Mononuclear cell (primary cell): ENCODE results near the gene PTPRK. TPM values are rescaled to one million over a fixed set of nuclear protein-coding genes. Genes with fewer than 3 reads are reported as not detected.
A peak's percentile ranks its signal among the peaks of the same experiment; 100 is the strongest.

ENCODE experiments used
- H3K27me3 ChIP-seq: 2 replicates; pipeline ENCODE4 v1.6.0; 2011; ENCODE audit warnings: low read length, control low read depth; ENCODE audit not compliant: insufficient read depth
- H3K4me1 ChIP-seq: 2 replicates; pipeline ENCODE4 v1.5.1; 2011; ENCODE audit warnings: mild to moderate bottlenecking, low read length, control low read depth; ENCODE audit not compliant: insufficient read depth
- H3K4me3 ChIP-seq: 2 replicates; pipeline ENCODE4 v1.5.1; 2011; ENCODE audit warnings: mild to moderate bottlenecking, low read length, moderate library complexity
- H3K9me3 ChIP-seq: 2 replicates; pipeline ENCODE4 v1.5.1; 2011; ENCODE audit warnings: low read depth, mild to moderate bottlenecking, control low read depth, low read length
- total RNA-seq: library from RNA; depleted of rRNA; stranded (reverse); fragments of >200 nt; gene quantifications from one replicate; pipeline ENCODE4 v1.2.3, GENCODE V29; 2012

PTPRK gene
- total RNA-seq, 1 donor = 3.4 TPM

DNA sequence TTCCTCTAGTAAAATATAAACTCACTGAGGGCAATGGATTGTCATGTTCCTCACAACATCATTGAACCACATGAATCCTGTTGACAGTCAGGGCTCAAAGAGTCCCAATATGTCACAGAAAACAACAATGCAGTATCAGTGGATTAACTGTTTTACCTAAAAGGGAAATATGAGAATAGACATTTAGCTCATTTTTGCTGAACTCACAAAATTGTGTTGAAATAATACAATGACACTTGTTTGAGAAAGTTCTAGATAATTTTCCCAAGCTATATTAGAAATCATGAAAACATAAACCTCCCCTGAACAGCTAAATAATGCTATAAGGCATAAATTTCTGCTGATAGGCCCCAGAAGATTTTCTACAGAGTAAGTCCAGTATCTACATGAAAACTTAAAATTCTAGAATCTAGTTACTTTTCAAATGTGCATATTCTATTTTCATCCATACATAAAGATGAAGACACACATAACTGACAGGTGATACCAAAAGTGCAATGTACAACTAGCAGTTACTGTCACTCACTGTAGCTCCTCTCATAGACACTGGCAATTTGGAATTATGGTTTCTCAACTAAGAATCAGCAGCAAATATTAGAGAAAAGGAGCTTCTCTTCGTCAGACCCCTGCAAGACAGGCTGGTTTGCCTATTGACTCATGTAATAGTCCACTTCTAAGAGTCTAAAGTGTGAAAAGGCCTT lies 269.9 kb downstream of the PTPRK start:
- Histone ChIP-seq H3K4me1 (no peaks in the 10 kb centered on the region), H3K9me3 (no peaks in the 10 kb centered on the region), H3K27me3 (no peaks in the 10 kb centered on the region), H3K4me3 (no peak overlapping the region)

DNA sequence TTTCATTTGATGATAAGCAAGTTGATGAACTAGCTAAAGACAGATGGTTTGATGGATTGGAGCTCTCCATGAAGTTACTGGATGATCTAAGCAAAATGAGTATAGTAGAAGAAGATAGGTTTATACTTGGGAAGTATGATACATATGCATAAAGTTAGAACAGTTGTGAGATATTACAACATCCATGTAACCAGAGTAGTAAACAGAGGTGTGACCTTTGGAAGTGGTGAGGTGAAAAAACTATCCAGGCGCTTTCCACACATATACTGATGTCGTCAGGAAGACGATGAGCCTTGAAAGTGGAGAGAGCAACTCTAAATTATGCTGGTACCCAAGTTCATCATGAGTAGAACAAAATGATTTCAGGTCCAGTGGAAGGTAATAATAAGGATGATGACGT lies 271.0 kb downstream of the PTPRK start:
- no peaks in the 10 kb centered on the region for H3K4me1 ChIP-seq
- H3K9me3 ChIP-seq = no peaks in the 10 kb centered on the region
- no peak overlapping the region for H3K4me3 ChIP-seq
- no peaks in the 10 kb centered on the region for H3K27me3 ChIP-seq

DNA sequence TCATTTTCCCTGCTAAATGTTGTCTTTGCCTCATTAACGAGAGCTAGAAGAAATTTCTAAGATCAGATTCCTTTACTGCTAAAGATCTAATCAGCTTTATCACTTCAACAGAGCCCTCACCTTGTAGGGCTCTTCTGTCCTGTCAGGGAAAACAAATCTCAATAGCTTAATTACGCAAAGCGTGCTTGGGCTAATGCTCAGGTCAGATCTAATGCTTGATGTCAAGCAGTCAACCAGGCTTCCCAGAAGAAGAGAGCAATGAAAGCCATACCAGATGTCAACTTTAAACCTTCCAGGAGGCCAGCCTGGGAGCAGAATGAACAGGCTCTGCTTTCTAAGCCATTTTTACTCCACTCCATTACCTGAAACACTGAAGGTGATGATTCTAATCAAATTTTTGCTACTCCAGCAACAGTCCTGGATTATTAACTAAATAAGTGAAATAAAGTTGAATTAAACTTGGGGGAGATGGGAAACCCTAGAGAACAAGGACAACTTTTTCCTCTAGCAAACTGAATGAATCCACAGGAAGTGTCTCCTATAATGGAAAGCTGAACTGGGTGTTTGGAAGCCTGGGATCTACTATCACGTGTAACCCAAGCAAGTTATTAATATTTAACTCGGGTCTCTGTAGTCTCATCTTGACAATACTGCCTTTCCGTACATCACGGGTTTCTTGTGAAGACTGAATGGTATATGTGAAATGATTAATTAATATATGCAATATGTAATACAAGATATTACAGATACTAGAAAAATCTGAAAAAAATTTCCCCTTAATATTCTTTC lies 273.7 kb downstream of the PTPRK start:
- H3K4me1 ChIP-seq = no peaks in the 10 kb centered on the region
- no peak overlapping the region for H3K4me3 ChIP-seq
- no peaks in the 10 kb centered on the region for H3K9me3 ChIP-seq
- H3K27me3 ChIP-seq = no peaks in the 10 kb centered on the region

DNA sequence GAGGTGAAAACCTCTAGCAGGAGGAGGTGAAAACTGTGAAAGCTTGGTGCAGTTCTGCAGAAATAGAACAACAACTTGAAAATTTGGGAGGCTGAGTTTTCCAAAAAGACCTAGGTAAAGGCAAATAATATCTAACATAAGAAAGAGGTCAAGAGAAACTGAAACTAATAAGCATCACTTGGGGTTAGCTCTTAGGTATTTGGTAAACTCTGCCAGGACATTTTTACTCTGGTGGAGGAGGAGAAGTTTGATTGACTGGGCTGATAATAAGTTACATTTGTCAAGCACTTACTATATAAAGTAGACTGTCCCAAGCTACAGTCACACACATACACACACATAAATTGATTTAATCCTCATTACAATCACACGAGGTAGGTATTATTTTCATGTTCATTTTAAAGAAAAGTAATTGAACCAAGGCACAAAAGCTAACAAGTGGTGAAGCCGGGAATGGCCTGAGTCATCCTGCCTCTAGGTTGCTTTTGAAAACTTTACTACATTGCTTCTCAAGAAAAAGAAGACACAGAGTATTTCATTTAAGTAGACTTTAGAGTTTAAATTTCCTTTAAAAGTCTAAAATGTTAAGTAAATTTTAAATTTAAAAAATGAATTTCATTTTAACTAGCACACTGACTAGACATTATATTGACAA lies 275.5 kb downstream of the PTPRK start:
- Histone ChIP-seq H3K4me3 (no peak overlapping the region), H3K9me3 (no peaks in the 10 kb centered on the region), H3K4me1 (no peaks in the 10 kb centered on the region), H3K27me3 (no peaks in the 10 kb centered on the region)

DNA sequence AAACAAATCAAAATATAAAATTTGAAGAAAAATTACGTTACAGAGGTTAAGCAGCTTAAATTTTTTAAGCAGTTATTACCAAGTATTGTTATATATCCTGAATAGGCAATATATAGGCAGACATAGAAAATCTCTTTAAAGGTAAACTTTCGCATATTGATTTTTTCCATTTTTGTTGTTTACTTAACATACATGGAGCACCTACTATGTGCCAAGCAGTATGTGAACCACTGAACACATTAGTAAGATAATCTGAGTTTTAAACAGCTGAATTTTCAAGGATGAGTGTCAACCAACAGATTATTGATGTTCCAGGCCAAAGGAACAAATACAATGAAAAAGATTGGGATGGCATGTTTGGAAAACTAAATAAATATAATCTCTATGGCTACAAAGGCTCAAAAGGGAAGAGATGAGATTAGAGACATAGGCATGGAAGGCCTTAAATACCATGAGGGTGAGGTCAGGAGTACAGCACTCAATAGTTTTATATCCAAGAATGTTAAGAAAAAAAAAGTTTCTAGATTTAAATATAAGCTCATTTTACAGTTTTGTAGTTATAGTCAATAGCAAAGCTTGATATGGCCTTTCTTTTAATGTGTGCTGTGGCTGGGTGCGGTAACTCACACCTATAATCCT lies 277.5 kb downstream of the PTPRK start:
- Histone ChIP-seq H3K27me3 (no peaks in the 10 kb centered on the region), H3K4me1 (no peaks in the 10 kb centered on the region), H3K9me3 (no peaks in the 10 kb centered on the region), H3K4me3 (no peak overlapping the region)

DNA sequence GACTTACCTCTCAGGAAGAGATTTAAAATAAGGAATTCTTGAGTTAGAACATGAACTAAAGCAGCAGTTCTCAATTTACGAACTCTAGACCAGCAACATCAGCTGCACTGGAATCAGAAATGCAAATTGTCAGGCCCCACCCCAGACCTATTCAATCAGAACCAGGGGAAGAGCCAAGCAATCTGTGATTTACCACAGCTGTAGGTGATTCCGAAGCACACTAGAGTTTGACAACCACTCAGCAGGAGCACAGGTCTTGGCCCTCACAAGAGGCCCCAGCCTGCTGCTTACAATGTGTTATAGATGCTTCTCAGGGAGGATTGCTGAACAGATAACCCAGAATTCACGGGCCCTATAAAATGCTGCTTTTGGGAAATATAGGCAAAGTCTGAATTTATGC lies 279.2 kb downstream of the PTPRK start:
- Histone ChIP-seq H3K27me3 (no peaks in the 10 kb centered on the region), H3K9me3 (no peaks in the 10 kb centered on the region), H3K4me3 (no peak overlapping the region), H3K4me1 (no peaks in the 10 kb centered on the region)

DNA sequence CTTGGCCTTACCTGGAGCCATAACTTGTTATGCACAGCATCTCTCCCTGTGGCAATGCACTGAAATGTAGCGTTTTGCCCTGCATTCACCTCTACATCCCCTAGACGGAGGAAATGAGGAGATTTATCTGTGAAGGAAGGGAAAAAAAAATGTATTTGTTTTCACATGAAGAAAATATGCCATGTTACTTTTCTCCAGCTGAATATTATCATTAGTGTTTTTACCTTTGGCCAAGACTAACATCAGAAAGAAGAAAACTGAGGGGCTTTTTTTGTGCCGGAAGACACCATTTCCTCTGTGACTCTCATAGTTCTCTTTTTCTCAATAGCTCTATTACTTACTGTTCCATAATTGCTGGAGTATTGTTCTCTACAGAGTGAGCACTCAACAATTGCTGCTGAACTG lies 280.4 kb downstream of the PTPRK start:
- Histone ChIP-seq H3K4me3 (peak overlapping the region; percentile 18), H3K4me1 (no peaks in the 10 kb centered on the region), H3K9me3 (no peaks in the 10 kb centered on the region), H3K27me3 (no peaks in the 10 kb centered on the region)

DNA sequence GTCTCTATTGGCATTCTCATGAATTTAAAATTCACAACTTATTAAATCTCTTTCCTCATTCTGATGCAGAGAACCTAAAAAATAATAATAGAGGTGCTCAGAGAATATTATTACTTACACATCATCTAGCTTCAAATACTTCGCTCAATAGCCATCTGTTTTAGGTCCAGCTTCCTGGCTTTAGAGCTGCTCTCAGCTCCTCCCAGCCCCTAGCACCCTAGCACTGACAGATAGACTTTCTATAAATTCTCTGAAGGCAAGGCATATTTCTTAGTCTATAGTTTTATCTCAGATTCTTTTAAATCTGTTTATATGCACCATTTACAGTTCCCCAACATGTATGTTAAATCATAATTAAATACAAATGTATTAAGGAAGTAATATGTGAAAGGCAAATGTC lies 281.3 kb downstream of the PTPRK start:
- Histone ChIP-seq H3K27me3 (no peaks in the 10 kb centered on the region), H3K9me3 (no peaks in the 10 kb centered on the region), H3K4me1 (no peaks in the 10 kb centered on the region), H3K4me3 (no peak overlapping the region)

DNA sequence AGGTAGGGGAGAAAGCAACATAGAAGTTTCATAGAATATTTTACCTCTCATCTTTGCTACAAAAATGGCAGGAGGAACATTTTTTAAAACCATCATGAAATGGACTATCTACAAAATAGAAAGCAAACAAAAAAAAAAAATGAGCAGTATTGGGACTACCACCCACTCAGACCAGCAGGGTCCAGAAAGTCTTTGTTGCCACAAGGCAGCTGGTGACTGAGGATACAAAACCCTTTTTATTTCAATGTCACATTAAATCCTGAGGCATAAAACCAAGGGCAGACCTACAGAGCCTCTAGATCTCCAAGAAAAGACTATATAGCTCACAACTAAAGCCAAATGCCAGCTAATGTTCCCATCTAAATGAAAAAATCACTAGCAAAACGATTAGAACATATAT lies 282.2 kb downstream of the PTPRK start:
- Histone ChIP-seq H3K4me1 (no peaks in the 10 kb centered on the region), H3K4me3 (no peak overlapping the region), H3K9me3 (no peaks in the 10 kb centered on the region), H3K27me3 (no peaks in the 10 kb centered on the region)

DNA sequence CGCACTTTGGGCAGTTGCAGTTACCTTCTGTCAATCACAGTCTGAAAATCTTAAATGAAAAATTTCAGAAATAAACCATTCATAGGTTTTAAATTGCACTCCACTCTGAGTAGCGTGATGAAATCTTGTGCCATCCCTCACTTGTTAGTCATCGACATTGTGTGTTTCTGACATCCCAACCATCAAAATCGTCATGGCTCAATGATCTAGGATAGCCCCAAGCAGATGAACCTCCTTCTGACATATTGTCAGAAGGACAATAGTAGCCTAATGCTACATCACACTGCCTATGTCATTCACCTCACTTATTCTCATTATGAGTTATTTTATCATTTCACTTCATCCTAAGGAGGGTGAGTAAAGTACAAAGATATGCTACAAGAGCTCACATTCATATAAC lies 284.8 kb downstream of the PTPRK start:
- Histone ChIP-seq H3K4me3 (no peak overlapping the region), H3K27me3 (no peaks in the 10 kb centered on the region), H3K9me3 (no peaks in the 10 kb centered on the region), H3K4me1 (no peaks in the 10 kb centered on the region)

DNA sequence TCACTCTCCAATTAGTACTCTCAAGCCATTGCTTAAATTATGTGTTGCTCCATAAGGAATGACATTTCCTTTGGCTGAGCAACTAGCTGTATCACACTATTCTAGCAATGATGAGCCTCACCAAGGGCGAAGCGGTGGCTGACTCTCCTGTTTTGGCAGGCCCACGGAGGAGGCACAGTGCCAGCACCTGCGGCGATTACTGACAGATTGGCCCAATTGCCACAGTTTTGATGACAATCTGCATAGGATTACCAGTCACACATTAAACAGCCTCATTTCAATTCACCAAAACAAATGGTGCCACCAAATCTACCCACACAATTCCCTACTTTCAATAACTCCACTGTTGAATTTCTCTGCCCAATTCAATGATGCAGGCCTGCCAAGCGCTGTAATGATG lies 286.9 kb downstream of the PTPRK start:
- no peaks in the 10 kb centered on the region for H3K27me3 ChIP-seq
- no peaks in the 10 kb centered on the region for H3K4me1 ChIP-seq

DNA sequence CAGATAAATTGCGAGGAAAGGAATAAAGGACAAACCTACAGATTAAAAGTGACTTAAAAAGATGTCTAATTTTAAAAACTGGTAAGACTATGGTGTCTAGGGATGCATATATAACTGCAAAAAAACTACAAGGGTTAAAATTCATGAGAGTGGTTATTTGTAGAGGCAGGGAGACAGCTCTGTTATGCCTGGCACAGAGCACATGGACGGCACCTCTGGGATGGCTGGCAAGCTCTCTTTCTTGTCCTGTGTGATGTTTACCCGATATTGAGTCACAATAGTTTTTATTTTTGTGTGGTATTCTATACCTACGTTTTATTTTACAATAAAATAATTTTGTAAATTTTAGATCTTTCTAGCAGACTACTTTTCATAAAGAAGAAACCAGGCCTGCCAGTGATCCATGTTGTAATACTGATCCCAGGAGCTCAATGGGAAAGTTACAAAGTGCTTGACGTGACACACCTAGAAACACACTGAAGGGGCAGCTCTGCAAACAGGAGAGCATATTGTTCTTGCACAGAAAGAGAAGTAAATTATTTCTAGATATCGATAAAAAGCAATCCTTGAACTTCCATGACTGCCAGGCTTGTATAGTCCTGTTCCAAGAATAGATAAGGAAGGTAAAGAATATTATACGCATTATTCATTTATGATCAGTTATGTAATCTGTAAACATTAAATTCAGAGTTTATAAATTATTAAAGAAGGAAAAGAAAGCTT lies 290.0 kb downstream of the PTPRK start:
- Histone ChIP-seq H3K27me3 (no peaks in the 10 kb centered on the region), H3K9me3 (no peaks in the 10 kb centered on the region), H3K4me1 (no peaks in the 10 kb centered on the region), H3K4me3 (no peak overlapping the region)

More for the DNA sequence above, 286.9 kb downstream of the PTPRK start:
- H3K9me3 ChIP-seq = no peaks in the 10 kb centered on the region
- H3K4me3 ChIP-seq = no peak overlapping the region

DNA sequence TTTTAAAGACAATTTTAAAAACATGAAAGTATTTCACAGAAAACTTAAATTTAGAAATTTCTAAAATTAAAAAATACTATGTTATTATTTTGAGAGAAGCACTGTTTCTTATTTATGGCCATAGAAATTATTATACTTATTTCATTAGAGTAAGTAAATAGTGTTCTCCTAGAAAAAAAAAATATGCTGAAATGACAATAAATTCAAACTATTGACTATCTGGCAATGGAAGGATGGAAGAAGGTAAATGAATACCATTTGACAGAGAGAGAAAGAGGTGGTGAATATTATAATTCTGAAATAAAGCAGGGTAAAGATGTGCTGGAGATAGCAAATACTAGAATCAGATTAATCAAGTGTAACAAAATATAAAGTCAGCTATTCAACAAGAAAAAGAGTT lies 294.8 kb downstream of the PTPRK start:
- no peaks in the 10 kb centered on the region for H3K27me3 ChIP-seq
- H3K4me3 ChIP-seq = no peak overlapping the region
- no peaks in the 10 kb centered on the region for H3K9me3 ChIP-seq
- H3K4me1 ChIP-seq = no peaks in the 10 kb centered on the region

DNA sequence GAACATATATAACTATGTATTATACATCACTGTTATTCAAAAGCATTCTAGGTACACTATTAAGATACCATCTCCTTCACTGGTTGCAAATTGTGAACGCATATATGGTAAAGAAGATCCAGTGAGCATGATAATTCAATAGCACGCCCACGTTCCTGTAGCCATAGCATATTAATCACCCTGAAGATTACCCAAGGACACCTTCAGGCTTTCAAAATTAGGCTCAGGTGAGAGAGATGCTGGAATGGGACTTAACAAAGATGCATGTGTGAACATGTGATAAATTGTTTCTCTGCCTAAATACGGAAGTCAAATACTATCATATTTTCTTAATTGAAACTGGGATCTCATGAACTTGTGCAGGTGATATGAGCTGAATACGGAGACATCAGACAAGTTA lies 303.5 kb downstream of the PTPRK start:
- no peaks in the 10 kb centered on the region for H3K4me1 ChIP-seq
- H3K4me3 ChIP-seq = no peak overlapping the region
- H3K9me3 ChIP-seq = no peaks in the 10 kb centered on the region
- no peaks in the 10 kb centered on the region for H3K27me3 ChIP-seq

DNA sequence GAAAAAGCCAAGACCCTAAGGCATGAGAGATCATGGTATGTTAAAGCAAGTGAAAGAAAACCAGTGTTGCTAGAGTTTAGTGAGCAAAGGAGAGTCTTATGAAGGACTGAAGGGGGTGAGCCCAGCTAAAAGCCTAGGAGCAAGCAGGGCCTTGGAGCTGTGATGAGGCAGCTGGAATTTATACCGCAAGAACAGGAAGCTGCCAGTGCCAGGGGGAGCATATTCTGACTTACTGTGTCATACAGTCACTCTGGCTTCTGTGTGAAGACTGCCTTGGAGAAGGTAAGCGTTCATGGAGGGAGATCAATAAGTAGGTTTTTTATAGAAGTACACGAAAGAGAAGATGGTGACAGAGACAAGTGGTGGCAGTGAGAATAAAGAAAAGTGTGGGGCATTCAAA lies 310.6 kb downstream of the PTPRK start:
- no peak overlapping the region for H3K4me3 ChIP-seq

More for the DNA sequence above, 310.6 kb downstream of the PTPRK start:
- no peaks in the 10 kb centered on the region for H3K4me1 ChIP-seq
- H3K9me3 ChIP-seq = no peaks in the 10 kb centered on the region
- no peaks in the 10 kb centered on the region for H3K27me3 ChIP-seq
